Lung (tissue), 13 donors: ENCODE data around the gene DYNLL1. TPM values are rescaled to one million over a fixed set of nuclear protein-coding genes. Genes with fewer than 3 reads are reported as not detected.
A peak's percentile ranks its signal among the peaks of the same experiment; 100 is the strongest.

ENCODE experiments used
- ATAC-seq: fragments of 200-7000 bp; cut with Tn5 transposase; one replicate; pipeline ENCODE4 v1.9.1; 2020; ENCODE audit warnings: moderate number of reproducible peaks; ENCODE audit not compliant: insufficient read depth, low FRiP score
- DNase-seq, 3 donors: peaks; one replicate each; pipeline ENCODE4 v3.0.0-alpha.2; 2013 to 2017
- H3K27ac ChIP-seq, 2 donors: one replicate each; pipeline ENCODE4 v1.5.1; 2013; ENCODE audit warnings: mild to moderate bottlenecking in 2 of 2, moderate library complexity in 2 of 2, control low read depth in 1 of 2, inconsistent platforms in 1 of 2, low read depth in 1 of 2, low read length in 1 of 2
- H3K27me3 ChIP-seq, 3 donors: one replicate each; pipeline ENCODE4 v1.5.1; 2013; ENCODE audit warnings: low read length in 2 of 3; ENCODE audit not compliant: control insufficient read depth in 3 of 3, insufficient read depth in 3 of 3
- H3K36me3 ChIP-seq, 4 donors: one replicate each; pipeline ENCODE4 v1.5.1; 2013; ENCODE audit warnings: low read length in 4 of 4, mild to moderate bottlenecking in 1 of 4, moderate library complexity in 1 of 4; ENCODE audit not compliant: control insufficient read depth in 4 of 4, insufficient read depth in 4 of 4
- H3K4me1 ChIP-seq, 5 donors: one replicate each; pipeline ENCODE4 v1.5.1; 2013; ENCODE audit warnings: low read length in 5 of 5, mild to moderate bottlenecking in 2 of 5, moderate library complexity in 1 of 5; ENCODE audit not compliant: control insufficient read depth in 5 of 5, insufficient read depth in 5 of 5
- H3K4me3 ChIP-seq: one replicate; pipeline ENCODE4 v1.5.1; 2013; ENCODE audit warnings: mild to moderate bottlenecking, control low read depth, moderate library complexity
- H3K9ac ChIP-seq, 2 donors: one replicate each; pipeline ENCODE4 v1.5.1; 2013; ENCODE audit warnings: low read length in 2 of 2, control low read depth in 1 of 2; ENCODE audit not compliant: insufficient read depth in 1 of 2
- H3K9me3 ChIP-seq, 4 donors: one replicate each; pipeline ENCODE4 v1.5.1; 2013; ENCODE audit warnings: low read length in 3 of 4, mild to moderate bottlenecking in 1 of 4, moderate library complexity in 1 of 4; ENCODE audit not compliant: control insufficient read depth in 4 of 4, insufficient read depth in 3 of 4
- CTCF ChIP-seq: IDR thresholded peaks from 2 replicates; pipeline ENCODE4 v1.5.1; 2012; ENCODE audit warnings: mild to moderate bottlenecking; ENCODE audit errors: control extremely low read depth, extremely low read depth
- WGBS, 2 donors: extraction: QIAGEN DNeasy Blood & Tissue Kit; methylation state at CpG; one replicate each; pipeline ENCODE4 v1.1.7; 2013; 5-methylcytosine and 5-hydroxymethylcytosine counted together
- polyA plus RNA-seq, 2 donors: library from polyadenylated mRNA; stranded (reverse); fragments of 200-250 nt; gene quantifications; one replicate each; pipeline ENCODE4 v1.2.1, GENCODE V29; 2013
- small RNA-seq: library from RNA; depleted of rRNA; stranded (forward); fragments of <200 nt; gene quantifications from one replicate; pipeline ENCODE3, GENCODE V24; 2014; ENCODE audit warnings: low replicate concordance
- total RNA-seq, 2 donors: library from RNA; depleted of rRNA in 1 of 2; stranded (reverse); fragments of >200 nt in 1 of 2; gene quantifications; one replicate each; pipeline ENCODE4 v1.2.1, GENCODE V29; 2014 to 2021
- donor health status: control.
- donor health status: control.
- donor health status: Bipolar disorder and iron deficiency.
- donor health status: healthy.
- donor health status: DM: yes; HTN: yes; CAD: no.

Gene DYNLL1
- total and polyA plus RNA-seq, 4 donors, result 210 to 360 (median 318) TPM

- Histone ChIP-seq H3K4me3 (no peak overlapping the region), H3K27ac (no peak overlapping the region), H3K27me3 (no peaks in the 10 kb centered on the region), H3K9me3 (no peaks in the 10 kb centered on the region), H3K4me1 (peaks cover 0 to 23% (median 4%) of the 10 kb centered on the region in 5 donors), H3K9ac (peak overlapping the region in 1 of 2 donors; percentile 10), H3K36me3 (peaks cover 25 to 37% (median 28%) of the 10 kb centered on the region in 4 donors)
- no peak for TF ChIP-seq CTCF
- DNase-seq, result no peak
- no peak for ATAC-seq
- WGBS, 2 donors, result 66 to 83% methylated on average over 3 of the region's 3 CpGs
Observed at GRCh38 chr12:120546050-120546386, 50.1 kb downstream of the DYNLL1 start.

Small RNAs within 50 kb of the gene (small RNA-seq; reads per million reads assigned to genes)
- not detected for gene RF00019

Other genes with a start within 250 kb of the DYNLL1 start
- 100 to 1,000 TPM in 1 of 2 donors, 10 to 100 TPM in 1; 81.1 to 117 TPM for gene PXN, start 230.4 kb upstream of the DYNLL1 start, total RNA-seq
- gene PXN, start 230.4 kb upstream of the DYNLL1 start, polyA plus RNA-seq, result 10 to 100 TPM; 81.3 to 100.0 TPM
- gene RNU4-2, start 204.2 kb upstream of the DYNLL1 start, total RNA-seq, result over 10,000 TPM in 1 of 2 donors, under 1 TPM in 1; under 0.01 to 10,045 TPM
- not detected for gene RNU4-2, start 204.2 kb upstream of the DYNLL1 start, polyA plus RNA-seq
- 1,000 to 10,000 TPM in 1 of 2 donors, under 1 TPM in 1; under 0.01 to 2,200 TPM for gene RNU4-1, start 202.9 kb upstream of the DYNLL1 start, total RNA-seq
- gene RNU4-1, start 202.9 kb upstream of the DYNLL1 start, polyA plus RNA-seq, result not detected
- gene SIRT4, start 193.8 kb upstream of the DYNLL1 start, total RNA-seq, result 1 to 10 TPM; 1.2 to 5.9 TPM
- gene SIRT4, start 193.8 kb upstream of the DYNLL1 start, polyA plus RNA-seq, result 1 to 10 TPM in 1 of 2 donors, under 1 TPM in 1; 0.95 to 2.2 TPM
- gene PLA2G1B, start 168.3 kb upstream of the DYNLL1 start, total RNA-seq, result 10 to 100 TPM in 1 of 2 donors, 1 to 10 TPM in 1; 6.5 to 33.9 TPM
- gene PLA2G1B, start 168.3 kb upstream of the DYNLL1 start, polyA plus RNA-seq, result 100 to 1,000 TPM in 1 of 2 donors, 10 to 100 TPM in 1; 24.4 to 193 TPM
- 1 to 10 TPM in 1 of 2 donors, under 1 TPM in 1; 0.95 to 3.5 TPM for gene MSI1, start 126.9 kb upstream of the DYNLL1 start, total RNA-seq
- under 1 TPM; 0.18 to 0.22 TPM for gene MSI1, start 126.9 kb upstream of the DYNLL1 start, polyA plus RNA-seq
- gene COX6A1, start 58.0 kb upstream of the DYNLL1 start, total RNA-seq, result 100 to 1,000 TPM; 211 to 370 TPM
- 1,000 to 10,000 TPM in 1 of 2 donors, 100 to 1,000 TPM in 1; 679 to 1,397 TPM for gene COX6A1, start 58.0 kb upstream of the DYNLL1 start, polyA plus RNA-seq
- gene TRIAP1, start 49.7 kb upstream of the DYNLL1 start, total RNA-seq, result 10 to 100 TPM in 1 of 2 donors, 1 to 10 TPM in 1; 9.6 to 16.9 TPM
- 10 to 100 TPM; 28.7 to 32.9 TPM for gene TRIAP1, start 49.7 kb upstream of the DYNLL1 start, polyA plus RNA-seq
- gene GATC, start 49.7 kb upstream of the DYNLL1 start, total RNA-seq, result 10 to 100 TPM; 27.5 to 27.6 TPM
- gene GATC, start 49.7 kb upstream of the DYNLL1 start, polyA plus RNA-seq, result 10 to 100 TPM; 10.6 to 11.2 TPM
- gene SRSF9, start 26.4 kb upstream of the DYNLL1 start, total RNA-seq, result 100 to 1,000 TPM in 1 of 2 donors, 10 to 100 TPM in 1; 100.0 to 128 TPM
- 100 to 1,000 TPM in 1 of 2 donors, 10 to 100 TPM in 1; 76.6 to 127 TPM for gene SRSF9, start 26.4 kb upstream of the DYNLL1 start, polyA plus RNA-seq
- 10 to 100 TPM; 25.1 to 28.4 TPM for gene COQ5, start 33.0 kb downstream of the DYNLL1 start, total RNA-seq
- 10 to 100 TPM; 21.1 to 23.7 TPM for gene COQ5, start 33.0 kb downstream of the DYNLL1 start, polyA plus RNA-seq
- gene RNF10, start 38.2 kb downstream of the DYNLL1 start, total RNA-seq, result 100 to 1,000 TPM; 150 to 207 TPM
- gene RNF10, start 38.2 kb downstream of the DYNLL1 start, polyA plus RNA-seq, result 100 to 1,000 TPM; 112 to 199 TPM
- 10 to 100 TPM; 22.1 to 42.0 TPM for gene POP5, start 85.3 kb downstream of the DYNLL1 start, total RNA-seq
- 10 to 100 TPM; 36.6 to 62.1 TPM for gene POP5, start 85.3 kb downstream of the DYNLL1 start, polyA plus RNA-seq
- gene CABP1, start 144.5 kb downstream of the DYNLL1 start, total RNA-seq, result under 1 TPM; 0.58 to 0.63 TPM
- gene CABP1, start 144.5 kb downstream of the DYNLL1 start, polyA plus RNA-seq, result under 1 TPM; 0.13 to 0.37 TPM
- gene MLEC, start 191.0 kb downstream of the DYNLL1 start, total RNA-seq, result 100 to 1,000 TPM in 1 of 2 donors, 10 to 100 TPM in 1; 56.8 to 161 TPM
- 10 to 100 TPM; 34.1 to 50.6 TPM for gene MLEC, start 191.0 kb downstream of the DYNLL1 start, polyA plus RNA-seq
- 10 to 100 TPM; 30.2 to 43.2 TPM for gene UNC119B, start 214.3 kb downstream of the DYNLL1 start, total RNA-seq
- 10 to 100 TPM in 1 of 2 donors, 1 to 10 TPM in 1; 8.6 to 21.2 TPM for gene UNC119B, start 214.3 kb downstream of the DYNLL1 start, polyA plus RNA-seq
- 10 to 100 TPM; 16.4 to 32.4 TPM for gene ACADS, start 229.7 kb downstream of the DYNLL1 start, total RNA-seq
- gene ACADS, start 229.7 kb downstream of the DYNLL1 start, polyA plus RNA-seq, result 10 to 100 TPM; 22.3 to 31.6 TPM